Stimulated activated CD8-positive, alpha-beta memory T cell treated with anti-CD3 and anti-CD28 coated beads, Interleukin-4, amount 100 ng/mL, for 24 hours (primary cell): ENCODE results near the gene BPIFB1.

ENCODE experiments used
- DNase-seq: peaks from one replicate; pipeline ENCODE4 v3.0.0-alpha.2; 2020; ENCODE audit warnings: low read depth

The BPIFB1 gene

GRCh38 chr20:33296206-33296605 is 13.2 kb downstream of the BPIFB1 start:
- no peak for DNase-seq

GRCh38 chr20:33298391-33298790 is 15.4 kb downstream of the BPIFB1 start:
- DNase-seq, result no peak

GRCh38 chr20:33299111-33299603 is 16.1 kb downstream of the BPIFB1 start:
- peak; percentile 55 for DNase-seq

GRCh38 chr20:33301192-33301930 is 18.3 kb downstream of the BPIFB1 start:
- DNase-seq, result no peak

- DNase-seq, result no peak
Measured at GRCh38 chr20:33303595-33303994, 20.6 kb downstream of the BPIFB1 start.

- no peak for DNase-seq
Measured at GRCh38 chr20:33304046-33304445, 21.0 kb downstream of the BPIFB1 start.

GRCh38 chr20:33305589-33306057 is 22.6 kb downstream of the BPIFB1 start:
- DNase-seq, result no peak

- DNase-seq, result no peak
Measured at GRCh38 chr20:33306228-33306627, 23.2 kb downstream of the BPIFB1 start.

GRCh38 chr20:33306807-33307206 is 23.8 kb downstream of the BPIFB1 start:
- DNase-seq, result no peak

GRCh38 chr20:33308668-33309067 is 25.7 kb downstream of the BPIFB1 start:
- no peak for DNase-seq

- DNase-seq, result no peak
Measured at GRCh38 chr20:33309631-33310030, 26.6 kb downstream of the BPIFB1 start.

- DNase-seq, result no peak
Measured at GRCh38 chr20:33310327-33310899, 27.4 kb downstream of the BPIFB1 start.

GRCh38 chr20:33311011-33311410 is 28.0 kb downstream of the BPIFB1 start:
- no peak for DNase-seq

GRCh38 chr20:33311996-33312395 is 29.0 kb downstream of the BPIFB1 start:
- no peak for DNase-seq

GRCh38 chr20:33312583-33312982 is 29.6 kb downstream of the BPIFB1 start:
- DNase-seq, result no peak

GRCh38 chr20:33313686-33314314 is 30.8 kb downstream of the BPIFB1 start:
- no peak for DNase-seq

- DNase-seq, result no peak
Measured at GRCh38 chr20:33316343-33316742, 33.3 kb downstream of the BPIFB1 start.

GRCh38 chr20:33316958-33317357 is 33.9 kb downstream of the BPIFB1 start:
- DNase-seq, result no peak

GRCh38 chr20:33317424-33318095 is 34.5 kb downstream of the BPIFB1 start:
- no peak for DNase-seq

GRCh38 chr20:33318096-33318429 is 35.0 kb downstream of the BPIFB1 start:
- no peak for DNase-seq

GRCh38 chr20:33320006-33320405 is 37.0 kb downstream of the BPIFB1 start:
- no peak for DNase-seq

GRCh38 chr20:33322456-33322855 is 39.4 kb downstream of the BPIFB1 start:
- no peak for DNase-seq

- no peak for DNase-seq
Measured at GRCh38 chr20:33323236-33323635, 40.2 kb downstream of the BPIFB1 start.
